Stimulated activated naive B cell treated with anti-CD40 and anti-IgM and Interleukin-4, amounts not matched to agents 10 μg/mL and 1 μg/mL and 100 μg/mL, for 72 hours (primary cell): ENCODE data around the gene SOSTDC1.
"Not testable (repeated sequence)": the region's sequence is repeated elsewhere in the genome, so short reads cannot be mapped to it uniquely, and the experiment has no call there.

Experiments used
- ATAC-seq, 2 donors: fragments of 150-1000 bp; cut with Tn5 transposase; replicated peaks; 2 replicates each; pipeline ENCODE4 v1.10.0; 2021; ENCODE audit warnings: moderate library complexity in 1 of 2
- DNase-seq: peaks from one replicate; pipeline ENCODE4 v3.0.0; 2021
- H3K27ac Mint-ChIP-seq: one replicate; pipeline ENCODE4 v1.8.0; 2022; ENCODE audit warnings: mild to moderate bottlenecking, mixed read lengths
- H3K27me3 Mint-ChIP-seq, 2 donors: one replicate each; pipeline ENCODE4 v1.8.0; 2022; ENCODE audit warnings: mixed read lengths in 2 of 2
- H3K36me3 Mint-ChIP-seq, 2 donors: one replicate each; pipeline ENCODE4 v1.8.0; 2022; ENCODE audit warnings: mixed read lengths in 2 of 2, mild to moderate bottlenecking in 1 of 2
- H3K4me1 Mint-ChIP-seq, 2 donors: one replicate each; pipeline ENCODE4 v1.8.0; 2022; ENCODE audit warnings: mixed read lengths in 2 of 2, mild to moderate bottlenecking in 1 of 2
- H3K4me3 Mint-ChIP-seq, 2 donors: one replicate each; pipeline ENCODE4 v1.8.0; 2022; ENCODE audit warnings: mild to moderate bottlenecking in 2 of 2, mixed read lengths in 2 of 2, moderate library complexity in 1 of 2
- H3K9me3 Mint-ChIP-seq, 2 donors: one replicate each; pipeline ENCODE4 v1.8.0; 2022; ENCODE audit warnings: mixed read lengths in 2 of 2, mild to moderate bottlenecking in 1 of 2

Gene SOSTDC1

GRCh38 chr7:16443871-16444270 lies 21.7 kb downstream of the SOSTDC1 start:
- not testable (repeated sequence) for H3K4me1 Mint-ChIP-seq, ATAC-seq, H3K9me3 Mint-ChIP-seq, H3K27me3 Mint-ChIP-seq, H3K4me3 Mint-ChIP-seq, DNase-seq, H3K36me3 Mint-ChIP-seq, H3K27ac Mint-ChIP-seq

- Mint-ChIP-seq H3K36me3 (no peaks in the 10 kb centered on the region), H3K4me3 (no peak overlapping the region), H3K27ac (no peak overlapping the region), H3K4me1 (no peaks in the 10 kb centered on the region), H3K9me3 (no peaks in the 10 kb centered on the region), H3K27me3 (no peaks in the 10 kb centered on the region)
- ATAC-seq = no peak
- no peak for DNase-seq
These were observed 26.6 kb downstream of the SOSTDC1 start for GRCh38 chr7:16438988-16439387.

GRCh38 chr7:16436306-16436705 lies 29.2 kb downstream of the SOSTDC1 start:
- Mint-ChIP-seq H3K9me3 (no peaks in the 10 kb centered on the region), H3K27me3 (no peaks in the 10 kb centered on the region), H3K27ac (no peak overlapping the region), H3K4me3 (no peak overlapping the region), H3K4me1 (no peaks in the 10 kb centered on the region), H3K36me3 (no peaks in the 10 kb centered on the region)
- ATAC-seq = no peak
- no peak for DNase-seq

GRCh38 chr7:16433568-16434122 lies 31.9 kb downstream of the SOSTDC1 start:
- H3K27me3 Mint-ChIP-seq = no peaks in the 10 kb centered on the region
- DNase-seq (no peak), ATAC-seq (no peak)
- H3K4me3 Mint-ChIP-seq = no peak overlapping the region
- H3K9me3 Mint-ChIP-seq = no peaks in the 10 kb centered on the region
- H3K27ac Mint-ChIP-seq = no peak overlapping the region
- H3K36me3 Mint-ChIP-seq = no peaks in the 10 kb centered on the region
- no peaks in the 10 kb centered on the region for H3K4me1 Mint-ChIP-seq

- H3K9me3 Mint-ChIP-seq = no peaks in the 10 kb centered on the region
- H3K27me3 Mint-ChIP-seq = no peaks in the 10 kb centered on the region
- H3K4me3 Mint-ChIP-seq = no peak overlapping the region
- no peaks in the 10 kb centered on the region for H3K36me3 Mint-ChIP-seq
- no peak for DNase-seq
- no peak for ATAC-seq
- no peak overlapping the region for H3K27ac Mint-ChIP-seq
- no peaks in the 10 kb centered on the region for H3K4me1 Mint-ChIP-seq
These were observed 33.2 kb downstream of the SOSTDC1 start for GRCh38 chr7:16432425-16432731.

- H3K27me3 Mint-ChIP-seq = no peaks in the 10 kb centered on the region
- DNase-seq (no peak), ATAC-seq (peak; percentile 77 to 83)
- no peaks in the 10 kb centered on the region for H3K9me3 Mint-ChIP-seq
- H3K4me1 Mint-ChIP-seq = no peaks in the 10 kb centered on the region
- no peaks in the 10 kb centered on the region for H3K36me3 Mint-ChIP-seq
- H3K27ac Mint-ChIP-seq = no peak overlapping the region
- H3K4me3 Mint-ChIP-seq = no peak overlapping the region
These were observed 33.7 kb downstream of the SOSTDC1 start for GRCh38 chr7:16431646-16432424.

- Mint-ChIP-seq H3K4me3 (no peak overlapping the region), H3K9me3 (no peaks in the 10 kb centered on the region), H3K27me3 (peaks cover 0 to 7% of the 10 kb centered on the region in 2 donors), H3K4me1 (no peaks in the 10 kb centered on the region), H3K27ac (no peak overlapping the region), H3K36me3 (no peaks in the 10 kb centered on the region)
- DNase-seq (no peak), ATAC-seq (no peak)
These were observed 35.4 kb downstream of the SOSTDC1 start for GRCh38 chr7:16430133-16430532.

- Mint-ChIP-seq H3K4me3 (no peak overlapping the region), H3K36me3 (no peaks in the 10 kb centered on the region), H3K9me3 (no peaks in the 10 kb centered on the region), H3K27ac (no peak overlapping the region), H3K27me3 (peaks cover 0 to 7% of the 10 kb centered on the region in 2 donors), H3K4me1 (no peaks in the 10 kb centered on the region)
- DNase-seq (no peak), ATAC-seq (no peak)
These were observed 36.9 kb downstream of the SOSTDC1 start for GRCh38 chr7:16428672-16429071.

GRCh38 chr7:16428182-16428581 lies 37.4 kb downstream of the SOSTDC1 start:
- DNase-seq (no peak), ATAC-seq (no peak)
- no peak overlapping the region for H3K27ac Mint-ChIP-seq
- H3K36me3 Mint-ChIP-seq = no peaks in the 10 kb centered on the region
- no peaks in the 10 kb centered on the region for H3K4me1 Mint-ChIP-seq
- no peak overlapping the region for H3K4me3 Mint-ChIP-seq
- peaks cover 0 to 7% of the 10 kb centered on the region in 2 donors for H3K27me3 Mint-ChIP-seq
- no peaks in the 10 kb centered on the region for H3K9me3 Mint-ChIP-seq

- H3K4me1 Mint-ChIP-seq = peaks cover 6 to 19% of the 10 kb centered on the region in 2 donors
- peaks cover 0 to 7% of the 10 kb centered on the region in 2 donors for H3K27me3 Mint-ChIP-seq
- ATAC-seq = no peak
- H3K9me3 Mint-ChIP-seq = no peaks in the 10 kb centered on the region
- no peak for DNase-seq
- H3K4me3 Mint-ChIP-seq = no peak overlapping the region
- no peaks in the 10 kb centered on the region for H3K36me3 Mint-ChIP-seq
- H3K27ac Mint-ChIP-seq = no peak overlapping the region
These were observed 41.8 kb downstream of the SOSTDC1 start for GRCh38 chr7:16423761-16424160.

- Mint-ChIP-seq H3K9me3 (no peaks in the 10 kb centered on the region), H3K36me3 (no peaks in the 10 kb centered on the region), H3K27me3 (peaks cover 0 to 7% of the 10 kb centered on the region in 2 donors), H3K4me1 (peaks cover 6 to 19% of the 10 kb centered on the region in 2 donors), H3K4me3 (no peak overlapping the region), H3K27ac (no peak overlapping the region)
- DNase-seq (no peak), ATAC-seq (no peak)
These were observed 42.6 kb downstream of the SOSTDC1 start for GRCh38 chr7:16422917-16423316.

- H3K4me1 Mint-ChIP-seq = peaks cover 6 to 20% of the 10 kb centered on the region in 2 donors
These were observed 43.5 kb downstream of the SOSTDC1 start for GRCh38 chr7:16422103-16422435.

GRCh38 chr7:16421333-16422102 lies 44.0 kb downstream of the SOSTDC1 start, which contains the start of gene CRPPA:
Gene CRPPA (minus strand): TSS chr7:16421538. CDS start chr7:16421322, 216 bp downstream.
- H3K27ac Mint-ChIP-seq = peak within 1 kb of the TSS; percentile 97
- peak within 1 kb of the TSS; percentile 81 to 84 for H3K4me3 Mint-ChIP-seq
- peaks cover 9 to 24% of the 10 kb centered on the region in 2 donors for H3K4me1 Mint-ChIP-seq
- no peaks in the 10 kb centered on the region for H3K36me3 Mint-ChIP-seq
- no peaks in the 10 kb centered on the region for H3K9me3 Mint-ChIP-seq
- peaks cover 0 to 7% of the 10 kb centered on the region in 2 donors for H3K27me3 Mint-ChIP-seq
- peak; percentile 39 to 41 for ATAC-seq
- peak; percentile 42 for DNase-seq

More at GRCh38 chr7:16422103-16422435, 43.5 kb downstream of the SOSTDC1 start:
- DNase-seq (no peak), ATAC-seq (no peak)
- Mint-ChIP-seq H3K4me3 (peak overlapping the region in 1 of 2 donors; percentile 81), H3K9me3 (no peaks in the 10 kb centered on the region), H3K36me3 (no peaks in the 10 kb centered on the region), H3K27ac (no peak overlapping the region), H3K27me3 (peaks cover 0 to 7% of the 10 kb centered on the region in 2 donors)

- DNase-seq (peak; percentile 86), ATAC-seq (peak; percentile 91)
- peaks cover 9 to 24% of the 10 kb centered on the region in 2 donors for H3K4me1 Mint-ChIP-seq
- H3K27me3 Mint-ChIP-seq = peaks cover 0 to 3% of the 10 kb centered on the region in 2 donors
- no peaks in the 10 kb centered on the region for H3K9me3 Mint-ChIP-seq
- H3K27ac Mint-ChIP-seq = peak overlapping the region; percentile 97
- peak overlapping the region; percentile 81 to 84 for H3K4me3 Mint-ChIP-seq
- no peaks in the 10 kb centered on the region for H3K36me3 Mint-ChIP-seq
These were observed 44.7 kb downstream of the SOSTDC1 start for GRCh38 chr7:16420649-16421332.
